ENCODE data around the gene INIP.

Gene INIP

GRCh38 chr9:112755016-112755427, 37.1 kb upstream of the INIP start:
- TF ChIP-seq SPI1 (IDR thresholded peaks at IDR 0.05; ENCODE audit: borderline replicate concordance, low read depth) (peak; percentile 82), POLR2AphosphoS5 (IDR thresholded peaks at IDR 0.05; ENCODE audit: low read depth) (no peak)
- peak in 1 of 2 experiments; percentile 65 for DNase-seq (ENCODE audit: low read depth in 1 of 2, low spot score in 1 of 2)
- no peak overlapping the region for H3K27ac ChIP-seq (replicated peaks)
- H3K4me3 ChIP-seq (replicated peaks; ENCODE audit: insufficient read depth, low read length), result no peak overlapping the region
- H3K27me3 ChIP-seq (ENCODE audit: insufficient read depth, poor library complexity, severe bottlenecking), result no peaks in the 10 kb centered on the region

- no peak overlapping the region for H3K4me3 ChIP-seq (replicated peaks; ENCODE audit: insufficient read depth, low read length)
- TF ChIP-seq GABPA (IDR thresholded peaks at IDR 0.05; ENCODE audit: low read depth) (no peak), SPI1 (IDR thresholded peaks at IDR 0.05; ENCODE audit: borderline replicate concordance, low read depth) (no peak), POLR2AphosphoS5 (IDR thresholded peaks at IDR 0.05; ENCODE audit: low read depth) (no peak), REST (IDR thresholded peaks at IDR 0.05; ENCODE audit: insufficient replicate concordance, low read depth) (no peak), CTCF (IDR thresholded peaks at IDR 0.05; ENCODE audit: insufficient read depth, low read length) (no peak)
- no peaks in the 10 kb centered on the region for H3K27me3 ChIP-seq (ENCODE audit: insufficient read depth, poor library complexity, severe bottlenecking)
- DNase-seq (ENCODE audit: low read depth in 1 of 2, low spot score in 1 of 2), result no peak
- H3K27ac ChIP-seq (replicated peaks), result no peak overlapping the region
Measured at GRCh38 chr9:112754578-112754977, 36.7 kb upstream of the INIP start.

GRCh38 chr9:112753725-112754124, 35.8 kb upstream of the INIP start:
- peak in 1 of 2 experiments; percentile 46 for DNase-seq (ENCODE audit: low read depth in 1 of 2, low spot score in 1 of 2)
- Histone ChIP-seq H3K27ac (replicated peaks) (no peak overlapping the region), H3K4me3 (replicated peaks; ENCODE audit: insufficient read depth, low read length) (no peak overlapping the region), H3K27me3 (ENCODE audit: insufficient read depth, poor library complexity, severe bottlenecking) (no peaks in the 10 kb centered on the region)
- TF ChIP-seq REST (IDR thresholded peaks at IDR 0.05; ENCODE audit: insufficient replicate concordance, low read depth) (no peak), GABPA (IDR thresholded peaks at IDR 0.05; ENCODE audit: low read depth) (no peak), CTCF (IDR thresholded peaks at IDR 0.05; ENCODE audit: insufficient read depth, low read length) (no peak), SPI1 (IDR thresholded peaks at IDR 0.05; ENCODE audit: borderline replicate concordance, low read depth) (no peak), POLR2AphosphoS5 (IDR thresholded peaks at IDR 0.05; ENCODE audit: low read depth) (no peak)

GRCh38 chr9:112752334-112753125, 34.6 kb upstream of the INIP start:
- no peak for DNase-seq (ENCODE audit: low read depth in 1 of 2, low spot score in 1 of 2)
- H3K27ac ChIP-seq (replicated peaks), result no peak overlapping the region
- no peaks in the 10 kb centered on the region for H3K27me3 ChIP-seq (ENCODE audit: insufficient read depth, poor library complexity, severe bottlenecking)
- no peak overlapping the region for H3K4me3 ChIP-seq (replicated peaks; ENCODE audit: insufficient read depth, low read length)
- TF ChIP-seq GABPA (IDR thresholded peaks at IDR 0.05; ENCODE audit: low read depth) (no peak), REST (IDR thresholded peaks at IDR 0.05; ENCODE audit: insufficient replicate concordance, low read depth) (no peak), POLR2AphosphoS5 (IDR thresholded peaks at IDR 0.05; ENCODE audit: low read depth) (no peak), SPI1 (IDR thresholded peaks at IDR 0.05; ENCODE audit: borderline replicate concordance, low read depth) (no peak), CTCF (IDR thresholded peaks at IDR 0.05; ENCODE audit: insufficient read depth, low read length) (no peak)

Data from HL-60 (cell line).